ENCODE data around the gene PYGM.

- TF ChIP-seq CTCF (IDR thresholded peaks at IDR 0.05) (no peak), POLR2A (IDR thresholded peaks at IDR 0.05) (no peak)
Observed at GRCh38 chr11:64726867-64727530, 32.8 kb downstream of the PYGM start.

Measured in testis (tissue), 2 donors.